IPS DF 6.9 (cell line): ENCODE results near the gene IFT88.

ENCODE experiments used
- DNase-seq: peaks from one replicate; pipeline ENCODE4 v3.0.0-alpha.2; 2013; ENCODE audit warnings: low read depth, low spot score
- H3K27ac ChIP-seq: one replicate; pipeline ENCODE4 v1.5.1; 2013; ENCODE audit warnings: low read length, control low read depth
- H3K27me3 ChIP-seq: 2 replicates; pipeline ENCODE4 v1.6.1; 2013; ENCODE audit warnings: mild to moderate bottlenecking, low read length; ENCODE audit not compliant: control insufficient read depth, insufficient read depth
- H3K36me3 ChIP-seq: 2 replicates; pipeline ENCODE4 v1.6.1; 2013; ENCODE audit warnings: low read length; ENCODE audit not compliant: control insufficient read depth, insufficient read depth
- H3K4me1 ChIP-seq: 2 replicates; pipeline ENCODE4 v1.6.1; 2013; ENCODE audit warnings: low read length; ENCODE audit not compliant: control insufficient read depth, insufficient read depth
- H3K4me3 ChIP-seq: 2 replicates; pipeline ENCODE4 v1.5.1; 2013; ENCODE audit warnings: mild to moderate bottlenecking, low read length
- H3K9me3 ChIP-seq: 2 replicates; pipeline ENCODE4 v1.6.1; 2013; ENCODE audit warnings: low read length, inconsistent platforms; ENCODE audit not compliant: control insufficient read depth, insufficient read depth
- WGBS: extraction: QIAGEN DNeasy Blood & Tissue Kit; methylation state at CpG from one replicate; pipeline ENCODE4 v1.1.7; 2013; ENCODE audit warnings: mixed read lengths, missing lambda C conversion rate; ENCODE audit not compliant: insufficient read length, insufficient coverage; 5-methylcytosine and 5-hydroxymethylcytosine counted together

Gene IFT88

GRCh38 chr13:20685092-20685491 is 118.1 kb downstream of the IFT88 start:
- Histone ChIP-seq H3K27me3 (no peaks in the 10 kb centered on the region), H3K4me1 (peaks cover 2% of the 10 kb centered on the region; the same call in 1 of the 2 replicates), H3K4me3 (no peak overlapping the region), H3K27ac (no peak overlapping the region), H3K36me3 (no peaks in the 10 kb centered on the region), H3K9me3 (no peaks in the 10 kb centered on the region)
- no CpG with 5 or more reads among the region's 6 CpGs for WGBS
- no peak for DNase-seq

GRCh38 chr13:20686167-20686566 is 119.2 kb downstream of the IFT88 start:
- no peak for DNase-seq
- H3K4me1 ChIP-seq, result peaks cover 2% of the 10 kb centered on the region; the same call in 1 of the 2 replicates
- no peaks in the 10 kb centered on the region for H3K27me3 ChIP-seq
- no peak overlapping the region for H3K4me3 ChIP-seq
- H3K9me3 ChIP-seq, result no peaks in the 10 kb centered on the region
- no peak overlapping the region for H3K27ac ChIP-seq
- no CpG with 5 or more reads among the region's 1 CpG for WGBS
- H3K36me3 ChIP-seq, result no peaks in the 10 kb centered on the region

GRCh38 chr13:20686863-20687579 is 120.1 kb downstream of the IFT88 start:
- no peak overlapping the region for H3K27ac ChIP-seq
- DNase-seq, result no peak
- no CpG with 5 or more reads among the region's 4 CpGs for WGBS
- H3K4me1 ChIP-seq, result peaks cover 2% of the 10 kb centered on the region; the same call in 1 of the 2 replicates
- H3K9me3 ChIP-seq, result no peaks in the 10 kb centered on the region
- H3K4me3 ChIP-seq, result no peak overlapping the region
- H3K27me3 ChIP-seq, result no peaks in the 10 kb centered on the region
- no peaks in the 10 kb centered on the region for H3K36me3 ChIP-seq

- WGBS, result no CpG with 5 or more reads among the region's 3 CpGs
- H3K27ac ChIP-seq, result no peak overlapping the region
- H3K27me3 ChIP-seq, result no peaks in the 10 kb centered on the region
- no peaks in the 10 kb centered on the region for H3K36me3 ChIP-seq
- DNase-seq, result no peak
- peaks cover 2% of the 10 kb centered on the region; the same call in 1 of the 2 replicates for H3K4me1 ChIP-seq
- H3K9me3 ChIP-seq, result no peaks in the 10 kb centered on the region
- no peak overlapping the region for H3K4me3 ChIP-seq
Observed at GRCh38 chr13:20689291-20689690, 122.3 kb downstream of the IFT88 start.

GRCh38 chr13:20691616-20692015 is 124.7 kb downstream of the IFT88 start:
- Histone ChIP-seq H3K27me3 (no peaks in the 10 kb centered on the region), H3K4me1 (no peaks in the 10 kb centered on the region), H3K27ac (no peak overlapping the region), H3K4me3 (no peak overlapping the region), H3K36me3 (no peaks in the 10 kb centered on the region), H3K9me3 (no peaks in the 10 kb centered on the region)
- DNase-seq, result no peak
- WGBS, result no CpG with 5 or more reads among the region's 4 CpGs

- Histone ChIP-seq H3K9me3 (no peaks in the 10 kb centered on the region), H3K4me3 (no peak overlapping the region), H3K36me3 (no peaks in the 10 kb centered on the region), H3K4me1 (no peaks in the 10 kb centered on the region), H3K27ac (no peak overlapping the region), H3K27me3 (no peaks in the 10 kb centered on the region)
- WGBS, result no CpG with 5 or more reads among the region's 4 CpGs
- DNase-seq, result no peak
Observed at GRCh38 chr13:20696073-20696472, 129.1 kb downstream of the IFT88 start.

GRCh38 chr13:20699715-20700114 is 132.8 kb downstream of the IFT88 start:
- DNase-seq, result no peak
- no peaks in the 10 kb centered on the region for H3K9me3 ChIP-seq
- no peaks in the 10 kb centered on the region for H3K36me3 ChIP-seq
- WGBS, result no CpG with 5 or more reads among the region's 9 CpGs
- peaks cover 10% of the 10 kb centered on the region for H3K27me3 ChIP-seq
- H3K27ac ChIP-seq, result no peak overlapping the region
- H3K4me3 ChIP-seq, result no peak overlapping the region
- H3K4me1 ChIP-seq, result no peaks in the 10 kb centered on the region

- no CpG with 5 or more reads among the region's 6 CpGs for WGBS
- Histone ChIP-seq H3K27me3 (peaks cover 10% of the 10 kb centered on the region), H3K4me1 (no peaks in the 10 kb centered on the region; the same call in 1 of the 2 replicates), H3K4me3 (no peak overlapping the region), H3K36me3 (no peaks in the 10 kb centered on the region), H3K9me3 (no peaks in the 10 kb centered on the region), H3K27ac (no peak overlapping the region)
- DNase-seq, result no peak
Observed at GRCh38 chr13:20700288-20700687, 133.3 kb downstream of the IFT88 start.

- H3K4me1 ChIP-seq, result no peaks in the 10 kb centered on the region; the same call in 1 of the 2 replicates
- no peaks in the 10 kb centered on the region for H3K9me3 ChIP-seq
- H3K4me3 ChIP-seq, result no peak overlapping the region
- no peak overlapping the region for H3K27ac ChIP-seq
- H3K36me3 ChIP-seq, result no peaks in the 10 kb centered on the region
- peaks cover 10% of the 10 kb centered on the region for H3K27me3 ChIP-seq
- no peak for DNase-seq
- no CpG with 5 or more reads among the region's 3 CpGs for WGBS
Observed at GRCh38 chr13:20701461-20701860, 134.5 kb downstream of the IFT88 start.

GRCh38 chr13:20702530-20702914 is 135.6 kb downstream of the IFT88 start:
- Histone ChIP-seq H3K27me3 (peaks cover 10% of the 10 kb centered on the region), H3K4me3 (no peak overlapping the region), H3K36me3 (no peaks in the 10 kb centered on the region), H3K9me3 (no peaks in the 10 kb centered on the region), H3K27ac (no peak overlapping the region), H3K4me1 (no peaks in the 10 kb centered on the region; the same call in 1 of the 2 replicates)
- no CpG with 5 or more reads among the region's 9 CpGs for WGBS
- no peak for DNase-seq
